Adrenal gland (tissue), 12 donors: ENCODE results near the gene RPS10. TPM values are rescaled to one million over a fixed set of nuclear protein-coding genes. Genes with fewer than 3 reads are reported as not detected.
A peak's percentile ranks its signal among the peaks of the same experiment; 100 is the strongest.
"Not testable (repeated sequence)": the region's sequence is repeated elsewhere in the genome, so short reads cannot be mapped to it uniquely, and the experiment has no call there.

Source experiments
- DNase-seq, 7 donors: peaks; one replicate each; pipeline ENCODE4 v3.0.0-alpha.2; 2019 to 2020
- H3K27ac ChIP-seq, 5 donors: fragments of 200-600 bp; sonication (generic) in 4 of 5; 1 replicate in 3 of 5; 2 replicates in 2 of 5; pipeline versions ENCODE4 v1.5.1 to v1.8.0; 2016 to 2020; ENCODE audit warnings: mild to moderate bottlenecking in 1 of 5
- H3K27me3 ChIP-seq: fragments of 200-600 bp; 2 replicates; pipeline ENCODE4 v1.8.0; 2021
- H3K36me3 ChIP-seq, 2 donors: fragments of 200-600 bp; replicated peaks in 1 of 2; 1 replicate in 1 of 2; 2 replicates in 1 of 2; pipeline versions ENCODE4 v1.5.1 to v1.8.0; 2018 to 2022
- H3K4me1 ChIP-seq, 2 donors: fragments of 200-600 bp; replicated peaks in 1 of 2; 1 replicate in 1 of 2; 2 replicates in 1 of 2; pipeline versions ENCODE4 v1.5.1 to v1.8.0; 2018 to 2021
- H3K4me3 ChIP-seq, 4 donors: fragments of 200-600 bp; sonication (generic) in 3 of 4; one replicate each; pipeline ENCODE4 v1.5.1; 2016 to 2018
- H3K9me3 ChIP-seq, 3 donors: fragments of 200-600 bp; sonication (generic) in 1 of 3; replicated peaks in 1 of 3; 1 replicate in 2 of 3; 2 replicates in 1 of 3; pipeline versions ENCODE4 v1.5.1 to v1.8.0; 2016 to 2021
- POLR2A ChIP-seq, 2 donors: fragments of 450-650 bp; IDR thresholded peaks; one replicate each; pipeline ENCODE4 v1.6.1; 2017; ENCODE audit warnings: antibody characterized with exemption in 2 of 2, mild to moderate bottlenecking in 2 of 2, moderate library complexity in 1 of 2
- WGBS, 4 donors: extraction: QIAGEN DNeasy Blood & Tissue Kit in 2 of 4; methylation state at CpG; one replicate each; pipeline versions ENCODE4 v1.1.5 to v1.1.7; 2013 to 2017; 5-methylcytosine and 5-hydroxymethylcytosine counted together
- intact Hi-C, 2 donors: fragments of 100-400 bp; cut with DNase I; formaldehyde crosslinking; loops; one replicate each; pipeline versions ENCODE4 v1.14.1 to v1.15.0; 2022 to 2023
- polyA plus RNA-seq, 3 donors: library from polyadenylated mRNA; stranded (reverse); fragments of 200-250 nt in 2 of 3; fragments of 350-450 nt in 1 of 3; fragmentation: Illumina TruSeq in 1 of 3; extraction: RNeasy Lipid Tissue Mini Kit (QIAGEN cat#74804) in 1 of 3; gene quantifications; one replicate each; pipeline ENCODE4 v1.2.3, GENCODE V29; 2013 to 2014
- total RNA-seq, 9 donors: library from RNA; depleted of rRNA in 4 of 9; stranded (reverse); fragments of >200 nt in 4 of 9; fragments of 120-200 nt in 1 of 9; fragmentation: NEBNext Ultra II Directional in 1 of 9; extraction: Animal tissue kit (Norgen Biotek cat#: 25700) in 1 of 9; gene quantifications; one replicate each; pipeline versions ENCODE4 v1.1.0 to v1.2.4, GENCODE V29; 2013 to 2023
- TF ChIP-seq, protein P1 (sequence below), 6 experiments: fragments of 450-650 bp in 4 of 6; fragments of 200-600 bp in 2 of 6; sonication (generic) in 1 of 6; IDR thresholded peaks; 1 replicate in 5 of 6; 2 replicates in 1 of 6; pipeline versions ENCODE4 v1.5.1 to v1.8.0; 2016 to 2021; ENCODE audit warnings: antibody characterized with exemption in 6 of 6, mild to moderate bottlenecking in 2 of 6, moderate library complexity in 1 of 6
- donor health status: healthy with polysubstance abuse.
- donor health status: Bipolar disorder and iron deficiency.
- donor health status: DM: yes; HTN: yes; CAD: no.
- donor health status: DM: no; HTN: no; CAD: no.
- donor health status: DM: no; HTN: no; CAD: no.
- donor health status: DM: yes; HTN: yes; CAD: no.

Gene RPS10
- total and polyA plus RNA-seq, 12 donors, result 937 to 3,093 (median 2,220) TPM

DNA sequence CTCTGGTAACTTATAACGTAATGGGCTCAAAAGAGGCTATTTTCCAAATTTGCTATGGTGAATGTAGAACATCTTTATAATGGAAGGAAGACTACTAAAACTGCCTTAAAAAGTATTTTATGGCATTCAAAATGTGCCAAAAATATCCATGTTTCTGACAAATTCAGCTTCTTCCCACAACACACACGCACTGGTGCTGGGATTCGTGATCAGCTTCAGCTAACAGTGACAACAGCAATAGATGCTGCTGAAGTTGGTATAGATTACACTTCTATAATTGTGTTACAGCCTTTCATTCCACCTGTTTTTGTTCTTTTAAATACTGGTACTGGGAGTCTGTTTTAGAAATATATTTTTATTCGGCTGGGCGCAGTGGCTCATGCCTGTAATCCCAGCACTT lies 52.4 kb downstream of the RPS10 start:
- no peak for DNase-seq
- intact Hi-C loops, result no loop called here
- H3K9me3 ChIP-seq, result no peaks in the 10 kb centered on the region
- H3K27ac ChIP-seq, result peak overlapping the region in 1 of 5 donors; percentile 18
- H3K36me3 ChIP-seq, result no peaks in the 10 kb centered on the region
- H3K4me1 ChIP-seq, result peaks cover 0 to 22% of the 10 kb centered on the region in 2 donors
- TF ChIP-seq POLR2A (IDR thresholded peaks at IDR 0.05), result no peak
- TF ChIP-seq, protein P1, sequence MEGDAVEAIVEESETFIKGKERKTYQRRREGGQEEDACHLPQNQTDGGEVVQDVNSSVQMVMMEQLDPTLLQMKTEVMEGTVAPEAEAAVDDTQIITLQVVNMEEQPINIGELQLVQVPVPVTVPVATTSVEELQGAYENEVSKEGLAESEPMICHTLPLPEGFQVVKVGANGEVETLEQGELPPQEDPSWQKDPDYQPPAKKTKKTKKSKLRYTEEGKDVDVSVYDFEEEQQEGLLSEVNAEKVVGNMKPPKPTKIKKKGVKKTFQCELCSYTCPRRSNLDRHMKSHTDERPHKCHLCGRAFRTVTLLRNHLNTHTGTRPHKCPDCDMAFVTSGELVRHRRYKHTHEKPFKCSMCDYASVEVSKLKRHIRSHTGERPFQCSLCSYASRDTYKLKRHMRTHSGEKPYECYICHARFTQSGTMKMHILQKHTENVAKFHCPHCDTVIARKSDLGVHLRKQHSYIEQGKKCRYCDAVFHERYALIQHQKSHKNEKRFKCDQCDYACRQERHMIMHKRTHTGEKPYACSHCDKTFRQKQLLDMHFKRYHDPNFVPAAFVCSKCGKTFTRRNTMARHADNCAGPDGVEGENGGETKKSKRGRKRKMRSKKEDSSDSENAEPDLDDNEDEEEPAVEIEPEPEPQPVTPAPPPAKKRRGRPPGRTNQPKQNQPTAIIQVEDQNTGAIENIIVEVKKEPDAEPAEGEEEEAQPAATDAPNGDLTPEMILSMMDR (IDR thresholded peaks at IDR 0.05), result no peak
- H3K4me3 ChIP-seq, result no peak overlapping the region
- WGBS, 4 donors, result 87 to 93% (median 89%) methylated on average over 5 of the region's 5 CpGs
- no peaks in the 10 kb centered on the region for H3K27me3 ChIP-seq

- H3K27ac ChIP-seq, H3K27me3 ChIP-seq, H3K4me3 ChIP-seq, DNase-seq, H3K9me3 ChIP-seq, intact Hi-C loops, H3K36me3 ChIP-seq: not testable (repeated sequence)
- peaks cover 0 to 22% of the 10 kb centered on the region in 2 donors for H3K4me1 ChIP-seq
- WGBS, 4 donors, result 85 to 98% (median 91%) methylated on average over 5 of the region's 5 CpGs
Measured at GRCh38 chr6:34371865-34372264, 54.0 kb downstream of the RPS10 start.

GRCh38 chr6:34370361-34370760 lies 55.5 kb downstream of the RPS10 start:
- no peak overlapping the region for H3K4me3 ChIP-seq
- H3K27me3 ChIP-seq, result no peaks in the 10 kb centered on the region
- no peaks in the 10 kb centered on the region for H3K36me3 ChIP-seq
- TF ChIP-seq POLR2A (IDR thresholded peaks at IDR 0.05), result no peak
- TF ChIP-seq, protein P1 (IDR thresholded peaks at IDR 0.05), result no peak
- WGBS, 4 donors, result 72 to 77% (median 74%) methylated on average over 5 of the region's 5 CpGs
- DNase-seq, result peak in 3 of 7 donors; percentile 22 to 36 (median 33)
- intact Hi-C loops, result no loop called here
- H3K9me3 ChIP-seq, result no peaks in the 10 kb centered on the region
- peak overlapping the region in 2 of 5 donors; percentile 23 to 49 for H3K27ac ChIP-seq
- peaks cover 0 to 25% of the 10 kb centered on the region in 2 donors for H3K4me1 ChIP-seq

DNA sequence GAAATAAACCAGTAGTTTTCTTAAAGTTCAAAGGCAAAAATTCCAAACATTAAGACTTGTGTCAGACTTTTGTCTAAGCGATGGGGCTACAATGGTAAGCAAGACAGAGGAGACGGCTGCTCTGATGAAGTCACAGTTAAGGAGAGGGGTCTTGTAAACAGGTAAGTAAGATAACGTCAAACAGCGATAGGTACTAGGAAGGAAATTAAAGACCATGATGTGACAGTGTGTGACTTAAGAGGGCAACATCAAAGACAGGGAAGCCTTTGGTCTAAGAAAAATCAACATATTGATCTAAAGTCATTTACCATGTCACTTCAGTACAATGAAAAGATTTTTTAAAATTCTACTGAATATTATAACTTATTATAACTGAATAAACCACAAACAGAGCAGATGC lies 56.5 kb downstream of the RPS10 start:
- H3K36me3 ChIP-seq, result no peaks in the 10 kb centered on the region
- 86 to 95% (median 88%) methylated on average over 4 of the region's 4 CpGs for WGBS, 4 donors
- peak overlapping the region in 1 of 5 donors; percentile 49 for H3K27ac ChIP-seq
- H3K4me3 ChIP-seq, result no peak overlapping the region
- TF ChIP-seq, protein P1 (IDR thresholded peaks at IDR 0.05), result no peak
- no peak for TF ChIP-seq POLR2A (IDR thresholded peaks at IDR 0.05)
- H3K27me3 ChIP-seq, result no peaks in the 10 kb centered on the region
- H3K4me1 ChIP-seq, result peaks cover 0 to 25% of the 10 kb centered on the region in 2 donors
- no peaks in the 10 kb centered on the region for H3K9me3 ChIP-seq
- intact Hi-C loops, result no loop called here
- no peak for DNase-seq

Other genes starting within 250 kb of the RPS10 start
- 10 to 100 TPM in 6 of 9 donors, 1 to 10 TPM in 3; 3.6 to 27.0 (median 12.2) TPM for gene HMGA1, start 189.2 kb downstream of the RPS10 start, total RNA-seq
- 10 to 100 TPM in 1 of 3 donors, 1 to 10 TPM in 2; 6.6 to 13.3 (median 7.1) TPM for gene HMGA1, start 189.2 kb downstream of the RPS10 start, polyA plus RNA-seq
- gene SMIM29, start 177.1 kb downstream of the RPS10 start, total RNA-seq, result 10 to 100 TPM; 21.4 to 53.7 (median 31.2) TPM
- 100 to 1,000 TPM in 2 of 3 donors, 1 to 10 TPM in 1; 9.7 to 122 (median 109) TPM for gene SMIM29, start 177.1 kb downstream of the RPS10 start, polyA plus RNA-seq
- 10 to 100 TPM; 34.3 to 56.3 (median 45.2) TPM for gene NUDT3, start 33.4 kb downstream of the RPS10 start, total RNA-seq
- gene NUDT3, start 33.4 kb downstream of the RPS10 start, polyA plus RNA-seq, result 10 to 100 TPM; 18.2 to 24.2 (median 22.9) TPM
- 1 to 10 TPM in 3 of 9 donors, under 1 TPM in 4, not detected in 2; 0.19 to 2.9 (median 0.68) TPM for gene PACSIN1, start 40.0 kb upstream of the RPS10 start, total RNA-seq
- gene PACSIN1, start 40.0 kb upstream of the RPS10 start, polyA plus RNA-seq, result 1 to 10 TPM in 1 of 3 donors, under 1 TPM in 2; 0.68 to 1.0 (median 0.77) TPM
- gene SPDEF, start 130.3 kb upstream of the RPS10 start, total RNA-seq, result under 1 TPM in 3 of 9 donors, not detected in 6; 0.06 to 0.14 (median 0.14) TPM
- gene SPDEF, start 130.3 kb upstream of the RPS10 start, polyA plus RNA-seq, result under 1 TPM in 1 of 3 donors, not detected in 2; 0.13 TPM